Vagina (tissue), 2 donors: ENCODE data around the gene PHLPP1.

ENCODE experiments used
- POLR2AphosphoS5 ChIP-seq, 2 donors: sonication (generic); formaldehyde crosslinking; IDR thresholded peaks; one replicate each; pipeline ENCODE4 v1.9.0; 2017; ENCODE audit warnings: antibody characterized with exemption in 2 of 2, mild to moderate bottlenecking in 2 of 2, low read depth in 1 of 2; ENCODE audit not compliant: insufficient read depth in 1 of 2
- TF ChIP-seq, protein P1 (sequence below), 3 experiments: fragments of 450-650 bp in 2 of 3; fragments of 200-600 bp in 1 of 3; sonication (generic) in 1 of 3; IDR thresholded peaks; one replicate each; pipeline ENCODE4 v1.5.1; 2017 to 2019; ENCODE audit warnings: antibody characterized with exemption in 3 of 3, mild to moderate bottlenecking in 2 of 3, moderate library complexity in 2 of 3

DNA sequence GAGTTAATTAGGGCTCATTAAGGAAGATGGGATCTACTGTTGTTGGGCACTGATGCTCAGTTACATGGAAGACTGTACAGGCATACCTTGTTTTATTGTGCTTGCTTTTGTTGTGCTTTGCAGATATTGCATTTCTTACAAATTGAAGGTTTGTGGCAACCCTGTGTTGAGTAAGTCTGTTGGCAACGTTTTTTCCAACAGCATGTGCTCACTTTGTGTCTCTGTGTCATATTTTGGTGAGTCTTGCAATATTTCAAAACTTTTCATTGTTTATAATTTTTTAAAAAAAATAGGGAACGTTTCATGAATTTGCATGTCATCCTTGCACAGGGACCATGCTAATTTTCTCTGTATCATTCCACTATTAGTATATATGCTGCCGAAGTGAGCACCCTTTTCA is 15.6 kb downstream of the PHLPP1 start:
- TF ChIP-seq, protein P1, sequence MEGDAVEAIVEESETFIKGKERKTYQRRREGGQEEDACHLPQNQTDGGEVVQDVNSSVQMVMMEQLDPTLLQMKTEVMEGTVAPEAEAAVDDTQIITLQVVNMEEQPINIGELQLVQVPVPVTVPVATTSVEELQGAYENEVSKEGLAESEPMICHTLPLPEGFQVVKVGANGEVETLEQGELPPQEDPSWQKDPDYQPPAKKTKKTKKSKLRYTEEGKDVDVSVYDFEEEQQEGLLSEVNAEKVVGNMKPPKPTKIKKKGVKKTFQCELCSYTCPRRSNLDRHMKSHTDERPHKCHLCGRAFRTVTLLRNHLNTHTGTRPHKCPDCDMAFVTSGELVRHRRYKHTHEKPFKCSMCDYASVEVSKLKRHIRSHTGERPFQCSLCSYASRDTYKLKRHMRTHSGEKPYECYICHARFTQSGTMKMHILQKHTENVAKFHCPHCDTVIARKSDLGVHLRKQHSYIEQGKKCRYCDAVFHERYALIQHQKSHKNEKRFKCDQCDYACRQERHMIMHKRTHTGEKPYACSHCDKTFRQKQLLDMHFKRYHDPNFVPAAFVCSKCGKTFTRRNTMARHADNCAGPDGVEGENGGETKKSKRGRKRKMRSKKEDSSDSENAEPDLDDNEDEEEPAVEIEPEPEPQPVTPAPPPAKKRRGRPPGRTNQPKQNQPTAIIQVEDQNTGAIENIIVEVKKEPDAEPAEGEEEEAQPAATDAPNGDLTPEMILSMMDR (IDR thresholded peaks at IDR 0.05): no peak
- no peak for TF ChIP-seq POLR2AphosphoS5 (IDR thresholded peaks at IDR 0.05; ENCODE audit: insufficient read depth in 1 of 2, low read depth in 1 of 2)
